Smooth muscle cell (in vitro differentiated cells): ENCODE measurements around the gene SIGLEC11. TPM values are rescaled to one million over a fixed set of nuclear protein-coding genes. Genes with fewer than 3 reads are reported as not detected.

Experiments used
- DNase-seq: peaks from one replicate; lab custom pipeline; 2025; ENCODE audit not compliant: unreplicated experiment; lab: John Stamatoyannopoulos, UW
- H2AFZ ChIP-seq: fragments of 200-600 bp; sonication (generic); 2 replicates; pipeline ENCODE4 v1.6.0; 2016; ENCODE audit warnings: antibody characterized with exemption, low read depth, mild to moderate bottlenecking
- H3F3A ChIP-seq: fragments of 200-600 bp; sonication (generic); 2 replicates; pipeline ENCODE4 v1.6.0; 2017; ENCODE audit warnings: antibody characterized with exemption, low read depth
- H3K27ac ChIP-seq: fragments of 200-600 bp; sonication (generic); 2 replicates; pipeline ENCODE4 v1.5.1; 2016; ENCODE audit warnings: low read depth, mild to moderate bottlenecking
- H3K27me3 ChIP-seq: fragments of 200-600 bp; sonication (generic); 2 replicates; pipeline ENCODE4 v1.6.1; 2016; ENCODE audit warnings: low read depth, mild to moderate bottlenecking
- H3K36me3 ChIP-seq: fragments of 200-600 bp; sonication (generic); 2 replicates; pipeline ENCODE4 v1.5.1; 2016; ENCODE audit warnings: low read depth
- H3K4me1 ChIP-seq: fragments of 200-600 bp; sonication (generic); 2 replicates; pipeline ENCODE4 v1.5.1; 2016; ENCODE audit warnings: low read depth
- H3K4me2 ChIP-seq: fragments of 200-600 bp; sonication (generic); 2 replicates; pipeline ENCODE4 v1.6.0; 2016; ENCODE audit warnings: mild to moderate bottlenecking
- H3K4me3 ChIP-seq: fragments of 200-600 bp; sonication (generic); 2 replicates; pipeline ENCODE4 v1.5.1; 2016; ENCODE audit warnings: mild to moderate bottlenecking
- H3K79me2 ChIP-seq: fragments of 200-600 bp; sonication (generic); 2 replicates; pipeline ENCODE4 v1.6.0; 2016; ENCODE audit warnings: low read depth, mild to moderate bottlenecking
- H3K9ac ChIP-seq: fragments of 200-600 bp; sonication (generic); 2 replicates; pipeline ENCODE4 v1.6.0; 2016; ENCODE audit warnings: low read depth
- H3K9me3 ChIP-seq: fragments of 200-600 bp; sonication (generic); replicated peaks from 2 replicates; pipeline ENCODE4 v1.5.1; 2016; ENCODE audit warnings: low read depth
- H4K20me1 ChIP-seq: fragments of 200-600 bp; sonication (generic); 2 replicates; pipeline ENCODE4 v1.6.0; 2016; ENCODE audit warnings: low read depth
- WGBS: methylation state at CpG from one replicate; pipeline ENCODE4 v1.1.7; 2016; ENCODE audit warnings: low lambda C conversion rate; 5-methylcytosine and 5-hydroxymethylcytosine counted together
- polyA plus RNA-seq: library from polyadenylated mRNA; unstranded; fragments of >200 nt; fragmentation: Nextera tagmentation; extraction: Ambion mirVana; gene quantifications from 2 replicates; pipeline ENCODE4 v1.2.1, GENCODE V29; 2016
- total RNA-seq: library from RNA; depleted of rRNA; stranded (reverse); fragments of >200 nt; gene quantifications from 2 replicates; pipeline ENCODE4 v1.2.3, GENCODE V29; 2014
- TF ChIP-seq, protein P1 (sequence below): fragments of 200-600 bp; sonication (generic); IDR thresholded peaks from 2 replicates; pipeline ENCODE4 v1.5.1; 2017; ENCODE audit warnings: borderline replicate concordance, mild to moderate bottlenecking, antibody characterized with exemption; ENCODE audit not compliant: insufficient read depth, poor library complexity, severe bottlenecking

SIGLEC11 gene
- total and polyA plus RNA-seq, 2 experiments from 2014 or later = not detected

GRCh38 chr19:49957262-49957915 is 3.6 kb downstream of the SIGLEC11 start:
- TF ChIP-seq, protein P1, sequence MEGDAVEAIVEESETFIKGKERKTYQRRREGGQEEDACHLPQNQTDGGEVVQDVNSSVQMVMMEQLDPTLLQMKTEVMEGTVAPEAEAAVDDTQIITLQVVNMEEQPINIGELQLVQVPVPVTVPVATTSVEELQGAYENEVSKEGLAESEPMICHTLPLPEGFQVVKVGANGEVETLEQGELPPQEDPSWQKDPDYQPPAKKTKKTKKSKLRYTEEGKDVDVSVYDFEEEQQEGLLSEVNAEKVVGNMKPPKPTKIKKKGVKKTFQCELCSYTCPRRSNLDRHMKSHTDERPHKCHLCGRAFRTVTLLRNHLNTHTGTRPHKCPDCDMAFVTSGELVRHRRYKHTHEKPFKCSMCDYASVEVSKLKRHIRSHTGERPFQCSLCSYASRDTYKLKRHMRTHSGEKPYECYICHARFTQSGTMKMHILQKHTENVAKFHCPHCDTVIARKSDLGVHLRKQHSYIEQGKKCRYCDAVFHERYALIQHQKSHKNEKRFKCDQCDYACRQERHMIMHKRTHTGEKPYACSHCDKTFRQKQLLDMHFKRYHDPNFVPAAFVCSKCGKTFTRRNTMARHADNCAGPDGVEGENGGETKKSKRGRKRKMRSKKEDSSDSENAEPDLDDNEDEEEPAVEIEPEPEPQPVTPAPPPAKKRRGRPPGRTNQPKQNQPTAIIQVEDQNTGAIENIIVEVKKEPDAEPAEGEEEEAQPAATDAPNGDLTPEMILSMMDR = no peak
- H2AFZ ChIP-seq = no peak overlapping the region
- no peaks in the 10 kb centered on the region for H3K27me3 ChIP-seq
- H3K9me3 ChIP-seq = no peaks in the 10 kb centered on the region
- no peak overlapping the region for H3K4me2 ChIP-seq
- H3F3A ChIP-seq = no peaks in the 10 kb centered on the region
- H3K9ac ChIP-seq = no peak overlapping the region
- H4K20me1 ChIP-seq = no peaks in the 10 kb centered on the region
- no peaks in the 10 kb centered on the region for H3K4me1 ChIP-seq
- H3K4me3 ChIP-seq = no peak overlapping the region
- no peak overlapping the region for H3K27ac ChIP-seq
- DNase-seq = no peak
- no peaks in the 10 kb centered on the region for H3K36me3 ChIP-seq
- WGBS = 88% methylated on average over 10 of the region's 10 CpGs
- no peaks in the 10 kb centered on the region for H3K79me2 ChIP-seq

DNA sequence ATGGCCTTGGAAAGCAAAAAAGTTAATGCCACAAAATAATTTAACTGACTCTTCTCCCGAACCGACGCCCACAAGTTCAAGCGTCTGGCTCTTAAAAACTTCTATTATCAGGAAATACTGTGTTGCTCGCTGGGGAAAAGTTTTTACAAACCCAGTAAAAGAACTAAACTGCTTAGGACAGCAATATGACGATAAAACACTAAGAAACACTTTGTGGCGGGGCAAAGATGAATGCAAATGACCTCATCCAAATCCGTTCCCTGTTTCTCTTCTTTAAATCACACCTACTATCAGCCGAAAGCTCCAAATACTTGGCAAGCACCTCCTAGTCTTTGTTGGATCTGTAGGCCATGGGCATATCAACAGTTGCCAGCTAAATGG is 4.9 kb downstream of the SIGLEC11 start:
- 82% methylated on average over 9 of the region's 9 CpGs for WGBS
- H3K4me2 ChIP-seq = no peak overlapping the region
- no peak overlapping the region for H3K4me3 ChIP-seq
- H3K4me1 ChIP-seq = no peaks in the 10 kb centered on the region
- H2AFZ ChIP-seq = no peak overlapping the region
- TF ChIP-seq, protein P1 = no peak
- H3K9me3 ChIP-seq = no peaks in the 10 kb centered on the region
- H3K36me3 ChIP-seq = no peaks in the 10 kb centered on the region
- no peak overlapping the region for H3K9ac ChIP-seq
- no peaks in the 10 kb centered on the region for H3K27me3 ChIP-seq
- no peak for DNase-seq
- no peaks in the 10 kb centered on the region for H3F3A ChIP-seq
- no peaks in the 10 kb centered on the region for H4K20me1 ChIP-seq
- no peak overlapping the region for H3K27ac ChIP-seq
- no peaks in the 10 kb centered on the region for H3K79me2 ChIP-seq

DNA sequence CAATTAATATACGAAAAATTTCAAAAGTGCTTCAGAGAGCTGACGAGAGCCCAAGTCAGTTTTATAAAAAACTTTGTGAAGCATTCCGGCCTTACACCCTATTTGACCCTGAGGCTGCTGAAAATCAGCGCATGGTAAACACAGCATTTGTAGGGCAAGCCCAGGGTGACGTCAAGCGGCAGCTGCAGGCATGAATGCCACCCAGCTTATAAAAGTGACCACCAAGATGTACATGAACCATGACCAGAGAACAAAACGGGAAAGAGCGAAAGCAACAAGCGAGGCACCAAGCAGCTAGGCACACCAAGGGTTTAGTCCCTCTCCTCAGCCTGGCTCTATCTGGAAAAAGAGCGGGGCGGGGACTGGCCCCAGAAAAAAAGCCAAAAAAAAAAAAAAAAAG is 6.0 kb downstream of the SIGLEC11 start:
- TF ChIP-seq, protein P1 = no peak
- no peak overlapping the region for H3K27ac ChIP-seq
- no peaks in the 10 kb centered on the region for H3K79me2 ChIP-seq
- no peaks in the 10 kb centered on the region for H3K9me3 ChIP-seq
- H3K27me3 ChIP-seq = no peaks in the 10 kb centered on the region
- 89% methylated on average over 11 of the region's 11 CpGs for WGBS
- no peak overlapping the region for H2AFZ ChIP-seq
- H3F3A ChIP-seq = no peaks in the 10 kb centered on the region
- no peak overlapping the region for H3K9ac ChIP-seq
- no peaks in the 10 kb centered on the region for H3K4me1 ChIP-seq
- H4K20me1 ChIP-seq = no peaks in the 10 kb centered on the region
- no peaks in the 10 kb centered on the region for H3K36me3 ChIP-seq
- H3K4me3 ChIP-seq = no peak overlapping the region
- no peak overlapping the region for H3K4me2 ChIP-seq
- no peak for DNase-seq
